ENCODE measurements around the gene DIP2B. TPM values are rescaled to one million over a fixed set of nuclear protein-coding genes. Genes with fewer than 3 reads are reported as not detected.

DIP2B gene
- total RNA-seq, 1 experiment from 2014 or later, result 29.4 TPM

GRCh38 chr12:50784501-50784900, 279.7 kb downstream of the DIP2B start:
- CTCF ChIA-PET, result interaction anchor here (1.5 kb wide), 1 partner anchor 19 kb away, joined by 4 read pairs; no protein-coding TSS in a partner anchor
- POLR2A ChIA-PET (ENCODE audit: unreplicated experiment), result no interaction called here
- H3K27me3 ChIP-seq (ENCODE audit: insufficient read depth, low read depth), result no peaks in the 10 kb centered on the region
- DNase-seq, result no peak
- no peaks in the 10 kb centered on the region for H3K9me2 ChIP-seq (ENCODE audit: insufficient read depth)
- peaks cover 7% of the 10 kb centered on the region; the same call in 1 of the 2 replicates for H3K36me3 ChIP-seq (ENCODE audit: low read depth)
- H3K4me2 ChIP-seq, result no peak overlapping the region
- no peak overlapping the region for H3K4me3 ChIP-seq
- H3K79me2 ChIP-seq (ENCODE audit: low read depth), result peaks cover 39% of the 10 kb centered on the region
- no peaks in the 10 kb centered on the region for H3K9me3 ChIP-seq (ENCODE audit: insufficient read depth, low read depth)
- H4K20me1 ChIP-seq (ENCODE audit: insufficient read depth), result no peaks in the 10 kb centered on the region
- H2AFZ ChIP-seq, result no peak overlapping the region
- H3K27ac ChIP-seq, result no peak overlapping the region
- peaks cover 29% of the 10 kb centered on the region for H3F3A ChIP-seq (ENCODE audit: insufficient read depth, low read depth)
- peaks cover 40% of the 10 kb centered on the region for H3K4me1 ChIP-seq (replicated peaks; ENCODE audit: insufficient read depth)
- no TSS peak for BruUV-seq (replicated peaks)
- intact Hi-C loops (cut with micrococcal nuclease; ENCODE audit: unreplicated experiment), result no loop called here
- TF ChIP-seq EZH2 (IDR thresholded peaks at IDR 0.05; ENCODE audit: low read depth), result no peak
- TF ChIP-seq, protein P1, sequence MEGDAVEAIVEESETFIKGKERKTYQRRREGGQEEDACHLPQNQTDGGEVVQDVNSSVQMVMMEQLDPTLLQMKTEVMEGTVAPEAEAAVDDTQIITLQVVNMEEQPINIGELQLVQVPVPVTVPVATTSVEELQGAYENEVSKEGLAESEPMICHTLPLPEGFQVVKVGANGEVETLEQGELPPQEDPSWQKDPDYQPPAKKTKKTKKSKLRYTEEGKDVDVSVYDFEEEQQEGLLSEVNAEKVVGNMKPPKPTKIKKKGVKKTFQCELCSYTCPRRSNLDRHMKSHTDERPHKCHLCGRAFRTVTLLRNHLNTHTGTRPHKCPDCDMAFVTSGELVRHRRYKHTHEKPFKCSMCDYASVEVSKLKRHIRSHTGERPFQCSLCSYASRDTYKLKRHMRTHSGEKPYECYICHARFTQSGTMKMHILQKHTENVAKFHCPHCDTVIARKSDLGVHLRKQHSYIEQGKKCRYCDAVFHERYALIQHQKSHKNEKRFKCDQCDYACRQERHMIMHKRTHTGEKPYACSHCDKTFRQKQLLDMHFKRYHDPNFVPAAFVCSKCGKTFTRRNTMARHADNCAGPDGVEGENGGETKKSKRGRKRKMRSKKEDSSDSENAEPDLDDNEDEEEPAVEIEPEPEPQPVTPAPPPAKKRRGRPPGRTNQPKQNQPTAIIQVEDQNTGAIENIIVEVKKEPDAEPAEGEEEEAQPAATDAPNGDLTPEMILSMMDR (conservative IDR thresholded peaks at IDR 0.05), result no peak

- no peaks in the 10 kb centered on the region for H3K9me2 ChIP-seq (ENCODE audit: insufficient read depth)
- intact Hi-C loops (cut with micrococcal nuclease; ENCODE audit: unreplicated experiment), result loop anchor here (1.0 to 2.0 kb wide), 2 partner anchors 21 to 239 kb away; partner anchors contain the start of gene ATF1
- no TSS peak for BruUV-seq (replicated peaks)
- H4K20me1 ChIP-seq (ENCODE audit: insufficient read depth), result no peaks in the 10 kb centered on the region
- H3F3A ChIP-seq (ENCODE audit: insufficient read depth, low read depth), result peaks cover 29% of the 10 kb centered on the region
- H3K36me3 ChIP-seq (ENCODE audit: low read depth), result peaks cover 7% of the 10 kb centered on the region; the same call in 1 of the 2 replicates
- ChIA-PET POLR2A (ENCODE audit: unreplicated experiment) (interaction anchor here (0.5 kb wide), 1 partner anchor 22 kb away, joined by 8 read pairs; the partner anchor contains the start of gene ATF1), CTCF (interaction anchor here (0.5 to 1.5 kb wide), 2 partner anchors 20 to 238 kb away, joined by 4 read pairs; no protein-coding TSS in a partner anchor)
- TF ChIP-seq EZH2 (IDR thresholded peaks at IDR 0.05; ENCODE audit: low read depth), result no peak
- TF ChIP-seq, protein P1 (conservative IDR thresholded peaks at IDR 0.05), result no peak
- no peak for DNase-seq
- H3K4me3 ChIP-seq, result no peak overlapping the region
- H3K4me1 ChIP-seq (replicated peaks; ENCODE audit: insufficient read depth), result peaks cover 40% of the 10 kb centered on the region
- peaks cover 43% of the 10 kb centered on the region for H3K79me2 ChIP-seq (ENCODE audit: low read depth)
- H3K9me3 ChIP-seq (ENCODE audit: insufficient read depth, low read depth), result no peaks in the 10 kb centered on the region
- H3K4me2 ChIP-seq, result peak overlapping the region; percentile 65
- no peaks in the 10 kb centered on the region for H3K27me3 ChIP-seq (ENCODE audit: insufficient read depth, low read depth)
- H2AFZ ChIP-seq, result no peak overlapping the region
- H3K27ac ChIP-seq, result peak overlapping the region; percentile 90
These were observed 280.7 kb downstream of the DIP2B start for GRCh38 chr12:50785406-50786001.

- H3K4me2 ChIP-seq, result peak overlapping the region; percentile 65
- intact Hi-C loops (cut with micrococcal nuclease; ENCODE audit: unreplicated experiment), result loop anchor here (1.0 to 2.0 kb wide), 2 partner anchors 22 to 238 kb away; partner anchors contain the start of gene ATF1
- no peak overlapping the region for H3K4me3 ChIP-seq
- no peaks in the 10 kb centered on the region for H4K20me1 ChIP-seq (ENCODE audit: insufficient read depth)
- peak overlapping the region; percentile 90 for H3K27ac ChIP-seq
- peaks cover 46% of the 10 kb centered on the region for H3K79me2 ChIP-seq (ENCODE audit: low read depth)
- peaks cover 40% of the 10 kb centered on the region for H3K4me1 ChIP-seq (replicated peaks; ENCODE audit: insufficient read depth)
- DNase-seq, result peak; percentile 73 to 99
- CTCF ChIA-PET, result interaction anchor here (0.5 to 1.4 kb wide), 4 partner anchors 21 to 431 kb away, joined by 3 to 12 read pairs (median 6); no protein-coding TSS in a partner anchor
- POLR2A ChIA-PET (ENCODE audit: unreplicated experiment), result interaction anchor here (0.5 to 1.0 kb wide), 5 partner anchors 8 to 521 kb away, joined by 3 to 11 read pairs (median 7); partner anchors contain the start of gene ATF1
- H3K36me3 ChIP-seq (ENCODE audit: low read depth), result peaks cover 7% of the 10 kb centered on the region; the same call in 1 of the 2 replicates
- TF ChIP-seq, protein P1 (conservative IDR thresholded peaks at IDR 0.05), result no peak
- TF ChIP-seq EZH2 (IDR thresholded peaks at IDR 0.05; ENCODE audit: low read depth), result no peak
- no peak overlapping the region for H2AFZ ChIP-seq
- H3K9me3 ChIP-seq (ENCODE audit: insufficient read depth, low read depth), result no peaks in the 10 kb centered on the region
- H3K9me2 ChIP-seq (ENCODE audit: insufficient read depth), result no peaks in the 10 kb centered on the region
- no peaks in the 10 kb centered on the region for H3K27me3 ChIP-seq (ENCODE audit: insufficient read depth, low read depth)
- TSS peak; percentile 98 for BruUV-seq (replicated peaks)
- H3F3A ChIP-seq (ENCODE audit: insufficient read depth, low read depth), result peaks cover 29% of the 10 kb centered on the region
These were observed 281.9 kb downstream of the DIP2B start for GRCh38 chr12:50786498-50787231.

Data from PC-9 (cell line).